ENCODE measurements around the gene ADH1C.
A peak's percentile ranks its signal among the peaks of the same experiment; 100 is the strongest.
"Not testable (repeated sequence)": the region's sequence is repeated elsewhere in the genome, so short reads cannot be mapped to it uniquely, and the experiment has no call there.

ADH1C gene

DNA sequence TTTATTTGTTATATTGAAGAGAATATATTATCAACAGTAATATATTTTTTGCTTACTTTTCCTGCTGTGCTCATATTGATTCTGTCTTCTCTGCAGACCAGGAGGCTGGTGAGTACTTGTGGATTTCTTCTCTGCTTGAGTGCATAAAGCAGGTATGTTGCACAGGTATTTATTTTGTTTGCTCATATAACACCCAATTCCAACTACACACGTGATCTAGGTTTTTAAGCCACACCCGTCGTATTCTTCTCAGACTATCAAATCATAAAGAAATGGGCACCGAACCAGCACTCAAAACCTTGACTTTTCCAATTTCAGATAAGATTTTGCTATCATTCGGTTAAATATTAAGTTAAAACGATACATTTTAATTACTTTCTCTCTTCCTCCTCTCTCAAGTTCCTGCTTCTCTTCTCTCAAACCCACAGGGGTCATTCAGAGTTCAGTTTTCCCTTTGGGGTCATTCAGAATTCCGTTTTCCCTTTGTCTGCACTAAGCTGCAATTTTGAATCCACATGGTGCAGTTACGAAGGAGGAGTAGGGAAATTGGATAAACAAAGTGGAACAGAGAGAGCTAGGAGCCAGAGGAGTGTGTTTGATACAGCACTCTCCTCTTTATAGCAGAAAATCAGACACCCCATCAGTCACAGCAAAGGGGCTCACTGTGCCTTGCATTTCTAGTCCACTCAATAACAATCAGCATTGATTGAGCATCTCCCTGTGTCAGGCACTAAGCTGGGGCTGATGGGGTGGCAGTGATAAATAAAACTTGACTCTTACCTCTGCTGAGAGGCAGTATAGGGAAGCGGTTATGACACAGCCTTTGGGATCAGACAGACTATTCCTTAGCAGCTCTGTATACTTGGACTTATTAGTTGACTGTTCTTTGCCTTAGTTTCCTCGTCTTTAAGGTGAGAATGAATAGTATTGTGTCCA is at the start of gene ADH1C:
ADH1C (minus strand) TSS at position 145 of the 936 bp plus-strand sequence; CDS start at position 74, 71 bp downstream.
- DNase-seq (ENCODE audit: low read depth): peak; percentile 17

DNA sequence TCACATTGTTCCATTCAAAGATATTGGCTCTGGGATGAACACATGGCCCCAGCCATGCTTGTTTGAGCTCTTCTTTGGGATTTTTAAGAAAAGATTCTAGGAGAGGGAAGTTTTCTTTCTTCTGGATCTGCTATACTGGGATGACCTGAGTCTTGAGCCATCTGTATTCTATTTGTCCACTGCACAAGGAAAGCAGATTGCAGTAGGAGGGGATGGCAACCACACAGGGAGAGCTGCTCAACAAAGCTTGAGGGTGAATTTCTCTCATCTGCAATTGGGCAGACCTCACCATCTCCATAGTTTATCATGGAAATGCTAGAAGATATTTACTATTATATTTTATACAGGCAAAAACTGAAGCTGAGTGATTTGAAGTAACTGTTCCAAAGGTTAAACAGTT is 48.3 kb upstream of the ADH1C start:
- DNase-seq (ENCODE audit: low read depth): no peak

DNA sequence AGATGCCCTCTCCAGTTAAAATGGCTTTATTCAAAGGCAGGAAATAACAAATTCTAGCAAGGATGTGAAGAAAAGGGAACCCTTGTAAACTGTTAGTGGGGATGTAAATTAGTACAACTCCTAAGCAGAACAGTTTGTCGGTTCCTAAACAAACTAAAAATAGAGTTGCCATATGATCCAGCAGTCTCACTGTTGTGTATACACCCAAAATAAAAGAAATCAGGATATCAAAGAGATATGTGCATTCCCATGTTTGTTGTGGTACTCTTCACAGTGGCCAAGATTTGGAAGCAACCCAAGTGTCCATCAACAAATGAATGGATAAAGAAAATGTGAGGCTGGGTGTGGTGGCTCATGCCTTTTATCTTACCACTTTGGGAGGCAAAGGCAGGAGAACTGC is 46.5 kb upstream of the ADH1C start:
- DNase-seq (ENCODE audit: low read depth): no peak

DNA sequence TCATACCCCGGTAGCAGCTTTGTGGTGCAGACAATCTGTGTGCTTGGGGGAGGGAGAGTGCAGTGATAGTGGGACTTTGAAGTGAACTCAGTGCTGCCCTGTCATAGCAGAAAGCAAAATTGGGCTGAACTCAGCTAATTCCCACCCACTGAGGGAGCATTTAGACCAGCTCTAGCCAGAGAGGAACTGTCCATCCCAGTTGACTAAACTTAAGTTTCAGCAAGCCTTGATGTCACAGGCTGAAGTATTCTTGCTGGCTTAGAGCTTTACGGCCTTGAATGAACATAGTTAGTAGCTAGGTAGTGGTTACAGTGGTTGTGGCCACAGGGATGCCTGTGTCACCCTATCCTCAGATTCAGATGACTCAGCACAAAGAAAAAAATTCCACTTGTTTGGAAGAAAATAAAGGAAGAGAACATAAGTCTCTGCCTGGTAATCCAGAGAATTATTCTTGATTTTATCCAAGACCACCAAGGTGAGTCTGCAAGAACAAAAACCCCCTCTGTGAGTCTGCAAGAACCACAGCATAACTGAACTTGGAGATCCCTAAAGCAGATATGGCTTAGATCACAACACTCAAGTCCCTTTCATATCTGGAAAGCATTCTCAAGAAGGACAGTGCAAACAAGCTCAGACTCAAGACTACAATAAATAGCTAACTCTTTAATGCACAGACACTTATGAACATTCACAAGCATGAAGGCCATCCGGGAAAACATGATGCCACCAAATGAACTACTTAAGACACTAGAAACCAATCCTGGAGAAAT is 43.2 kb upstream of the ADH1C start:
- peak; percentile 65 for DNase-seq (ENCODE audit: low read depth)

DNA sequence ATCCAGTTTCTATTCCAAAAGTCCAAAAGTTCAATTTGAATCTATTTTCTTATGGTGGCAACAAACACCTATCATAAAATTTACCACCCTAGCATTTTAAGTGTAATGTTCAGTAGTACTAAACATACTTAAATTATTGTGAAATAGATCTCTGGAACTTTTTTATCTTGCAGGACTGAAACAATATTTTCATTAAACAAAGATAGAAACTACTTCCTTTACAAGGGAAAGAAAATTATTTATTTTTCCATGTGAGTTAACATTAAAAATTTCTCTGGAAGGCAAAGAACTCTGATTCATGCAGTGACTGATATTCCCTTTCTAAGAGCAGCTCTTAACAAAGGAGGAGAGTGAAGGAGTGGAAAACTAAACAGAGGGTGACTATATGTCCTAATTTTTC is 42.4 kb upstream of the ADH1C start:
- DNase-seq (ENCODE audit: low read depth): peak; percentile 74

DNA sequence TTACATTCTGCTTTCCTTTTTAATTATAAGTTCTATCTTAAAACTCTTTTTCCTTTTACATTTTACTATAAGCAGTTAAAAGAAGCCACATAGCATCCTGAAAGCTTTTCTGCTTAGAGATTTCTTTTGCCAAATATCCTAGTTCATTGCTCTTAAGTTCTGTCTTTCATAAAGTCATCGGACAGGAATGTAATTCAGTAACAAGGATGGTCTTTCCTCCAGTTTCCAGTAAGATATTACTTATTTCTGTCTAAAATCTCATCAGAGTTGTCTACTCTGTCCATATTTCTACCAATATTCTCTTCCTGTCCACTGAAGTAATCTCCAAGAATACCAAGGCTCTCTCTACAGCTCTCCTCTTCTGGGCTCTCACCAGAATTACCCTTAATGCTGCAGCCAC is 37.5 kb upstream of the ADH1C start:
- peak; percentile 60 for DNase-seq (ENCODE audit: low read depth)

DNA sequence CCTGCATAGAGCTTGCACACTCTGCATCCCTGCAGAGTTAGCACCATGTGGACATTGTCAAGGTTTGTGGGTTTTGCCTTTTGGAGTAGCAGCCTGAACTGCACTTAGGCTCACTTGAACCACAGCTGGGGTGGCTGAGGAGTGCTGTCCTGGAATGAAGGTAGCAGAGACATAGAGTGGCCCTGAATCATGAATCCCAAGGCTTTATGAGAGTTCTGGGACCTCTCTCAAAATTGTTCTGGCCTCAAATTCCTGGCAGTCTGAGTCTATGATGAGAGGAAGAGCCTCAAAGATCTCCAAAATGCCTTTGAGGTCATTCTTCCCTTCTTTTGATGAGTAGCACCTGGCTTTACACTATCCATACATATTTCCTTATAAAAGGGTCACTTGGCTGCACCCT is 37.1 kb upstream of the ADH1C start:
- DNase-seq (ENCODE audit: low read depth): no peak

DNA sequence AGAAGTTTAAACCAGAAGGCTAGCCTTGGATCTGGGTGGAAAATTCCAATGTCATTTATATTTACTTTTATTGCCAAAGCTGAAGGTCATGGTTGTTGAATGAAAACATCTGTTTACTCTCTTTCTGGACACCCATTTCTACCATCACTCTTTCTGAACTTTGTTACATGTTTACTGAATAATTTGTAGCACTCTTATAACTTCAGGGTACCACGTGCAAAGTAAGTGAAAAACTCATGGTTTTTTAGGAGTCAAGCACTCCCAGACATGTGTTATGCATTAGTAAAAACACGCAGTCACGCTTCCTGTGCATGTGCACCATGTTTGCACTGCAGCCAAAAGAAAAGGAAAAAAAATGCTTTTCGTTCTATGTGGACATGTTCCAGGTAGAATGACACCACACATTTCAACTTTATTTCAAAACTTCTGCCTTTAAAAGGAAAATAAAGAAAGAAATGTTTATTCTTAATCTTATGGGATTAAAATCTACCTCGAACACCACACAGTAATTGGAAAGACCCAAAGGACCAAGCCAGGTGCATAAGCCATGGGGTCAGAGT is 31.4 kb upstream of the ADH1C start:
- DNase-seq (ENCODE audit: low read depth): peak; percentile 89

DNA sequence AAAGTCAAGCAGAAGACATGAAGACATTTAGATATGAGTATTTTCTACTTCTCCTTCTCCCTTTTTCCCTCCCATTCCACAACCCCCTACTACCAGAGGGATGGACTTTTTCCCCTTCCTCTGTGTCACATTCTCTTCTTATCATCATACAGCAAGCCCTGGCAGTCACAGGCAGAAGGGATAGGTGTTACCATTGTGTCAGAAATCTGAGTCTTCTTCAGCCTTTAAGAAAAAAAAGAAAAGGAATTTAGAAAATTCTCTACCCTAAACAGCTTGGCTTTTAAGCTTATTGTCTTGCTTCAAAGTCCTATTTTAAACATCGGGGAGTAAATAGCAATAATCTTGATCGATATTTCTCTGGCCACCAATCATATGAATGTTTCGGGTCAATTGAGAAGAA is 30.9 kb upstream of the ADH1C start:
- no peak for DNase-seq (ENCODE audit: low read depth)

DNA sequence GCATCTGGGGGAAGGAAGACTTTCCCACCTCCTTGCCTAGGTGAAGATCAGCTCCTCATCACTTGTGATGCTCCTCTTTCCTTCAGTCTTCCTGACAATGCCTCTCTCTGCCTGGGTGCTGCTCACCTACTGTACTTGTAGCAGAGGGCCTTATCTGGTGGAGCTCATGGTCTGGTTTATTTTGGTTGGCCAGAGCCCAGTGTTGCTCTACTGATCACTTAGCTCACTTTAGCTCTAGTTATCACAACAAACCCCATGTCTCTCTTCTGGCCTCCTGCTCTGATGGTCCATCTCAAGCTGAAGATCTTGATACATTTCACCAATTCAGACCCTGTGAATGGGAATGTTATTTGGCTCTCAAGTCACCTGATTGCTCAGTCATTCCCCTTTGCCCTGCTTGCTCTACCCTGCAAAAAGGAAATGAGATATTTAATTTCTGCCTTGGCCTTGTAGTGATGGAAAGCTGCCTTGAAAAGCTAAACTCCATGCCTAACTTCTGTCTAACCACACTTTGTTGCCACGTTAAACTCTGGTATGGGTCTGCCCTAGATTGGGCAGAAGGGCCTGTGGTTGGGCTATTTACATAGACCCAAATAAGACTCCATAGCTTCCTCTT is 30.3 kb upstream of the ADH1C start:
- no peak for DNase-seq (ENCODE audit: low read depth)

DNA sequence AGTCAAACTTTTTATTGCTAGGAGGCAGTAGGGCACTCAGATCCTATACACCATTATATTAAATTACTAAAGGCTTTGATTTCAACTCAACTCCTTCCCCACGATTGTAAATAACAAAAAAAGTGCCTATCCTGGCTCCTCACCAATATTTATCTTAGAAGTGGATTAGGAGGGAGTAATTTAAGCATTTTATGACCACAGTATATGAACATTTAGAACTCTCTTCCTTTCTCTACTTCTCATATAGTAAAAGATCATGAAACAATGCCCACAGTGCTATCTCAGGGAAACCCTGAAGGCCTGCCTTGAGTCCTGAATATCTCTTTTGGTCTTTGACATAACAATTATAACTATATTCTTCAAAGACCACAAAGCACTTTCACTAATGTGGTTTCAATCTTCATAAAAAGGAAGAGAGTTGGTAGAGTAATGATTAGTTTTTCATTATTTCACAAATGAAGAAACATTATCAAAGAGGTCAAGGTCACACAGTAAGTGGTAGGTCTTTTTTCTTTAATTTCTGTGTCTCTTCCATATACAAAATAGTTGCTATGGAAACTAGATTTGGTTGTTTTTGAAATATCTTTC is 29.1 kb upstream of the ADH1C start:
- DNase-seq (ENCODE audit: low read depth): no peak

DNA sequence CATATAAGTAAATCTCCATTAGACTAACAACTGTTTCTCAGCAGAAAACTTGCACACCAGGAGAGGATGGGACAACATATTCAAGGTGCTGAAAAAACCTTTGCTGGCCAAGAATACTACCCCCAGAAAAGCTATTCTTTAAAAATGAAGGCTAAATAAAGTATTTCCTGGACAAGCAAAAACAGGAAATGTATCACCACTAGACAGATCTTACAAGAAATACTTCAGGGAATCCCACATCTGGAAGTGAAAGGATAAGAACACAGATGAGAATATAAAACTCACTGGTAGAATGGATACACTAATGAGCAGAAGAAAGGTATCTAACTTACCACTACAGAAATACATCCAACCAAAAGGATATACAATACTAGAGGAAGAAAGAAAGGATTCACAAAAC is 27.0 kb upstream of the ADH1C start:
- no peak for DNase-seq (ENCODE audit: low read depth)

DNA sequence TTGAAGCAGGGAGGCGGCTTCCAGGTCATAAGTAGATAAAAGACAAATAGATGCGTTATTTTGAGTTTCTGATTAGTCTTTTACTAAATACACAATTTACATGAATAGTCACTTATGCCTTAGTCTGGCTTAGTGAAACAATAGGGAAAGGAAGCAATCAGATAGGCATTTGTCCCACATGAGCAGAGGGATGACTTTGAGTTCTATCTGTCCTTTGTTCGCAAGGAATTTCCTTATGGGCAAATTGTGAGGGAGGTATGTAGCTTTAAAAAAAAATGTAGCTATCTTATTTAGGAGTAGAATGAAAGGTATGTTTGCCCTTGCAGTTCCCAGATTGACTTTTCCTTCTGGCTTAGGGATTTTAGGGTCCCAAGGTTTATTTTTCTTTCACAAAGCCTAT is 26.3 kb upstream of the ADH1C start:
- DNase-seq (ENCODE audit: low read depth): no peak

DNA sequence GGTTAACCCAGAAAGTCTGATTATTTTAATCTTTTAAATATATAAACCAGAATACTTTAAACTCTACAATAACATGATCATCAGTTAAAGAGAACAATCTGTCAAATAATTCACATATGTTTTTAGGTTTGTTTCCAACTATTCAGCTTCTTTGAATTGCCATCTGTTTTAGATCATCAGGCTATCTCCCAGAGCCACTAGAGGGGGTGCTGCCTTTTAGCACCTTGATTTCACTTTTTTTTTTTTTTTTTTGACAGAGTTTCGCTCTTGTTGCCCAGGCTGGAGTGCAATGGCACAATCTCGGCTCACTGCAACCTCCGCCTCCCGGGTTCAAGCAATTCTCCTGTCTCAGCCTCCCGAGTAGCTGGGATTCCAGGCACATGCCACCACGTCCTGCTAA is 24.8 kb upstream of the ADH1C start:
- DNase-seq (ENCODE audit: low read depth): not testable (repeated sequence)

DNA sequence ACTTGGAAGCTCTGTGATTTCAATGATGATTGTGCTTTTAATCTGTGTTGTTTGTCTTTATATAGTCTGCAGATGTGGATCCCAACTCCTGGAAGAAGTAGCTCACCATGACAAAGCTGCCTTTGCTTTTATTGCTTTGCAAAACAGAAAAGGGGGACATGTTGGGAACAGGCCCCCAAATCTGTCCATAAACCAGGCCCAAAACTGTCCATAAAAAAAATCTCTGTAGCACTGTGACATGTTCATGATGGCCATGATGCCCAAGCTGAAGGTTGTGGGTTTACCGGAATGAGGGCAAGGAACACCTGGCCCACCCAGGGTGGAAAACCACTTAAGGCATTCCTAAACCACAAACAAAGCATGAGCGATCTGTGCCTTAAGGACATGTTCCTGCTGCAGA is 19.9 kb upstream of the ADH1C start:
- DNase-seq (ENCODE audit: low read depth): not testable (repeated sequence)

DNA sequence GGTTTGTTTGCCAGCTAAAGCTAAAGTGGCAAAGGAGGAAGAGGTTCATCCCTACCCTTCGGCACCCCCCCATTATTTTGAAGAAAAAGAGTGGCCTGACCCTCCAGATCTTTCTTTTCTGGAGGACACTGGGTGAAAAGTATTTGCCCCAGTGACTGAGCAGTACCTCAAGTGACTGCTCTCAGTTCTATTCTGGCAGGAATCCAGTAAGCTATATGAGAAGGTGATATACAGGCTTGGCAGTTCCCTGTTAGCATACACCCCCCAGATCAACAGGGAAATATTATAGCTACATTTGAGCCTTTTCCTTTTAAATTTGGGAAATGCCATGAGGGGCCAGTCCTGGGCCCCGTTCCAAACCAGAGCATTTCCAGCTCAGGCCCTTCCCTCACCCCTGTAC is 15.3 kb upstream of the ADH1C start:
- not testable (repeated sequence) for DNase-seq (ENCODE audit: low read depth)

DNA sequence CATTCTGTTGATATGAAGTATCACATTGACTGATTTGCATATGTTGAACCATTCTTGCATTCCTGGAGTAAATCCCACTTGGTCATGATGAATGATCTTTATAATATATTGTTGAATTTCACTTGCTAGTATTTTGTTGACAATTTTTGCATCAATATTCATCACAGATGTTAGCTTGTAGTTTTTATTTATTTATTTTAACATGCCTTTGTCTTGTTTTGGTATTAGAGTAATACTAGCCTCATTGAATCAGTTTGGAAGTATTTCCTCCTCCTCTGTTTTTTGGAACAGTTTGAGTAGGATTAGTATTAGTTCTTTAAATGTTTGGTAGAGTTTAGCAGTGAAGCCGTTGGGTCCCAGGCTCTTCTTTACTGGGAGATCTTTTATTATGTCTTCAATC is 13.9 kb upstream of the ADH1C start:
- no peak for DNase-seq (ENCODE audit: low read depth)

DNA sequence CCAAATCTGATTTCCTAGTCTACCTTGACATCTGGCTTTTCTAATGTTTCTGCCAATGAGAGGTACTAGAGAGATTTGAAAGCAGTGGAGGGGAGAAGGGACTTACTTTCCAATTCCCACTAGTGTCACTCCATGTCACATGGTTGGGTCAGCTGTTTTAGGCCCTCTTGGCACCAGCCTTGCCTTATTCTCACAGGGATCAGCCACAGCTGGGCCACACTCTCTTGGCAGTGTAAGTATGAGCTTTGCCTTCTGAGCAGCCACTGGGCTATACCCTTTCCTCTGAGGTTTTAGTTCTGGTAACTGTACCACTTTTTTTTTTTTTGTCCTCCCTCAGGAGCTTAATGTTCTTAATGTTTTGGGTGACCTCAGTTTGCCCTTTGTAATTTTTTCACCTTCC is 10.2 kb upstream of the ADH1C start:
- no peak for DNase-seq (ENCODE audit: low read depth)

DNA sequence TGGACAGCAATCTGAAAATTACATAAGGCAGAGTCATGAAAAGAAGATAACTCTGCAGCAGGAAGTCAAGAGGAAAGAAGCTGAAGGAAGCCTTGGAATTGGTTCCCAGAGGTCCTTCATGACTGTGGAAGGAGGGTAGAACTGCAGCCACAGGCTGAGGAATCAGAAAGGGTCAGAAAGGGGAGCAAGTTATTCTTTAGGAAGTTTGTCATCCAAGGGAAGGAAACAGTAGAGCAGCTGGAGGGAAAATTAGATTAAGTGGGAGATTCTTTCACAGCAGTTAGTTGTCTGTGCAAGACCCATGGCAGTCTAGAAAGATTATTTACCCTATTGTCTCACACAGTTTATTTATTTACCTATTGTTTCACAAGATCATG is 9.3 kb upstream of the ADH1C start:
- DNase-seq (ENCODE audit: low read depth): no peak

DNA sequence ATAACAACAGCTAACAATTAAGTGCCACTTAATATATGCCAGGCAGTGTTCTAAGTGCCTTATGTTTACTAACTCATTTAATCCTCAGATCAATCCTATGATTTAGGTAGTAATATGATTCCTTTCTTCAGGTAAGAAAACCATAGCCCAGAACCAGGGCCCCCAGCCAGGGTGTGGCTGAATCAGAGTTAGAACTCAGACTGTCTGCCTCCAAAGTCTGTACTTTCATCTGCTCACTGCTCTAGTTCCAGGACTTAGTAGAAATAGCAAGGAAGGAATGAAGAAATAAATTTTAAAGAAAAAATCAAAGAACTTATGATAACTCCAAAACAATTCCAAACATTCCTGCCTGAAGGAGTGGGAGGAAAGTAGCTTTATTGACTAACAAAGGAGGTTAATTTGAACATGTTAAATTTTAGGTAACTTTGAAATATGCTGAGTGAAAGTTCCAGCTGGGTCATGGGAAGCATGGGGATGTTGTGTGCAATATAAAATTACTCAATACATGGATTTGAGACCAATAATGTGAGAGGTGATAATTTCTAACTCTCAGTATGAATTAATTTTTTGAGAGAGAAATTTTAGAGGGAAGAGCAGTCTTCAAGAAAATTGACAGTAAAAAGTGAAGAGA is 8.8 kb upstream of the ADH1C start:
- DNase-seq (ENCODE audit: low read depth): no peak

DNA sequence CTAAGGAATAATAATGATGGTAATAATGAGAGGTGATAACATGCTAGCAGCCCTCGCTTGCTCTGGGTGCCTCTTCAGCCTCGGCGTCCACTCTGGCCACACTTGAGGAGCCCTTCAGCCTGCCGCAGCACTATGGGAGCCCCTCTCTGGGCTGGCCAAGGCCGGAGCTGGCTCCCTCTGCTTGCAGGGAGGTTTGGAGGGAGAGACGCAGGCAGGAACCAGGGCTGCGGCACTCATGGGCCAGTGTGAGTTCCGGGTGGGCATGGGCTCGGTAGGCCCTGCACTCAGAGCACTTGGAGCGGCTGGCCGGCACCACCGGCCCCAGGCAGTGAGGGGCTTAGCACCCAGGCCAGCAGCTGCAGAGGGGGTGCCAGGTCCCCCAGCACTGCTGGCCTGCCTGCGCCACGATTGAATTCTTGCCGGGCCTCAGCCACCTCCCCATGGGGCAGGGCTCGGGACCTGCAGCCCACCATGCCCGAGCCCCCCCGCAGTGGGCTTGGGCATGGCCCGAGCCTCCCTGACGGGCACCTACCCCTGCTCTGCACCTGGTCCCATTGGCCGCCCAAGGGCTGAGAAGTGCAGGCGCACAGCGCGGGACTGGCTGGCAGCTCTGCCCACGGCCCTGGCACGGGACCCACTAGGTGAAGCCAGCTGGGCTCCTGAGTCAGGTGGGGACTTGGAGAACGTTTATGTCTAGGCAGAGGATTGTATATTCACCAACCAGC is 7.1 kb upstream of the ADH1C start:
- no peak for DNase-seq (ENCODE audit: low read depth)
